Liver (tissue), 9 donors: ENCODE data around the gene KLC4. TPM values are rescaled to one million over a fixed set of nuclear protein-coding genes. Genes with fewer than 3 reads are reported as not detected.

ENCODE experiments used
- DNase-seq: peaks from one replicate; pipeline ENCODE4 v3.0.0-alpha.2; 2017; ENCODE audit warnings: low spot score
- H3K27ac ChIP-seq, 2 donors: one replicate each; pipeline ENCODE4 v1.7.0; 2013; ENCODE audit warnings: inconsistent platforms in 2 of 2, low read length in 2 of 2, control low read depth in 1 of 2, low read depth in 1 of 2, mild to moderate bottlenecking in 1 of 2
- H3K27me3 ChIP-seq, 4 donors: one replicate each; pipeline versions ENCODE4 v1.6.1 to v1.7.0; 2013; ENCODE audit warnings: low read length in 3 of 4, inconsistent platforms in 1 of 4, mild to moderate bottlenecking in 1 of 4, moderate library complexity in 1 of 4; ENCODE audit not compliant: control insufficient read depth in 4 of 4, insufficient read depth in 4 of 4
- H3K36me3 ChIP-seq, 4 donors: one replicate each; pipeline versions ENCODE4 v1.6.1 to v1.7.0; 2013; ENCODE audit warnings: low read length in 3 of 4, mild to moderate bottlenecking in 3 of 4, low read depth in 1 of 4, moderate library complexity in 1 of 4; ENCODE audit not compliant: control insufficient read depth in 4 of 4, insufficient read depth in 3 of 4
- H3K4me1 ChIP-seq, 4 donors: one replicate each; pipeline versions ENCODE4 v1.6.1 to v1.7.0; 2013; ENCODE audit warnings: low read length in 3 of 4, mild to moderate bottlenecking in 3 of 4, moderate library complexity in 1 of 4; ENCODE audit not compliant: control insufficient read depth in 4 of 4, insufficient read depth in 4 of 4
- H3K4me3 ChIP-seq, 3 donors: one replicate each; pipeline versions ENCODE4 v1.6.1 to v1.7.0; 2013; ENCODE audit warnings: low read length in 3 of 3, control low read depth in 1 of 3, low read depth in 1 of 3, mild to moderate bottlenecking in 1 of 3
- H3K9ac ChIP-seq, 2 donors: one replicate each; pipeline ENCODE4 v1.7.0; 2013; ENCODE audit warnings: low read length in 2 of 2, mild to moderate bottlenecking in 2 of 2, moderate library complexity in 2 of 2, control low read depth in 1 of 2, low read depth in 1 of 2
- H3K9me3 ChIP-seq, 4 donors: one replicate each; pipeline versions ENCODE4 v1.6.1 to v1.7.0; 2013; ENCODE audit warnings: low read length in 3 of 4; ENCODE audit not compliant: control insufficient read depth in 4 of 4
- ATF3 ChIP-seq: IDR thresholded peaks from 2 replicates; pipeline ENCODE4 v1.6.1; 2016; ENCODE audit warnings: antibody characterized with exemption
- EGR1 ChIP-seq, 2 donors: IDR thresholded peaks; 2 replicates each; pipeline ENCODE4 v1.6.1; 2016 to 2018; ENCODE audit warnings: antibody characterized with exemption in 2 of 2, low read depth in 2 of 2
- FOXA1 ChIP-seq: IDR thresholded peaks from 2 replicates; pipeline ENCODE4 v1.6.1; 2016; ENCODE audit warnings: antibody characterized with exemption
- FOXA2 ChIP-seq: IDR thresholded peaks from 2 replicates; pipeline ENCODE4 v1.6.1; 2016; ENCODE audit warnings: antibody characterized with exemption
- GABPA ChIP-seq, 2 donors: IDR thresholded peaks in 1 of 2; conservative IDR thresholded peaks in 1 of 2; 2 replicates each; pipeline ENCODE4 v1.6.1; 2016; ENCODE audit warnings: antibody characterized with exemption in 2 of 2, mild to moderate bottlenecking in 1 of 2, moderate library complexity in 1 of 2
- HNF4A ChIP-seq, 2 donors: conservative IDR thresholded peaks; 2 replicates each; pipeline ENCODE4 v1.6.1; 2016; ENCODE audit warnings: antibody characterized with exemption in 2 of 2, mild to moderate bottlenecking in 2 of 2
- HNF4G ChIP-seq: IDR thresholded peaks from 2 replicates; pipeline ENCODE4 v1.6.1; 2016; ENCODE audit warnings: antibody characterized with exemption
- JUND ChIP-seq, 2 donors: IDR thresholded peaks; 2 replicates each; pipeline ENCODE4 v1.6.1; 2016; ENCODE audit warnings: antibody characterized with exemption in 2 of 2
- MAX ChIP-seq: IDR thresholded peaks from 2 replicates; pipeline ENCODE4 v1.6.1; 2016; ENCODE audit warnings: antibody characterized with exemption
- NR2F2 ChIP-seq: IDR thresholded peaks from 2 replicates; pipeline ENCODE4 v1.6.1; 2016; ENCODE audit warnings: antibody characterized with exemption
- RAD21 ChIP-seq, 2 donors: IDR thresholded peaks; 2 replicates each; pipeline ENCODE4 v1.6.1; 2016; ENCODE audit warnings: antibody characterized with exemption in 2 of 2, mild to moderate bottlenecking in 2 of 2
- RXRA ChIP-seq, 2 donors: IDR thresholded peaks; 2 replicates each; pipeline ENCODE4 v1.6.1; 2017 to 2018; ENCODE audit warnings: antibody characterized with exemption in 2 of 2, mild to moderate bottlenecking in 1 of 2
- SP1 ChIP-seq: IDR thresholded peaks from 2 replicates; pipeline ENCODE4 v1.6.1; 2018; ENCODE audit warnings: antibody characterized with exemption, mild to moderate bottlenecking
- TAF1 ChIP-seq: conservative IDR thresholded peaks from 2 replicates; pipeline ENCODE4 v1.6.1; 2016; ENCODE audit warnings: antibody characterized with exemption, mild to moderate bottlenecking
- YY1 ChIP-seq: IDR thresholded peaks from 2 replicates; pipeline ENCODE4 v1.6.1; 2016; ENCODE audit warnings: antibody characterized with exemption, mild to moderate bottlenecking
- ZBTB33 ChIP-seq: IDR thresholded peaks from 2 replicates; pipeline ENCODE4 v1.6.1; 2016; ENCODE audit warnings: antibody characterized with exemption
- WGBS: extraction: QIAGEN DNeasy Blood & Tissue Kit; methylation state at CpG from one replicate; pipeline ENCODE4 v1.1.7; 2013; 5-methylcytosine and 5-hydroxymethylcytosine counted together
- polyA plus RNA-seq, 2 donors: library from polyadenylated mRNA; stranded (reverse) in 1 of 2; unstranded in 1 of 2; fragments of 200-250 nt in 1 of 2; fragments of >200 nt in 1 of 2; fragmentation: Nextera tagmentation in 1 of 2; extraction: Ambion mirVana in 1 of 2; gene quantifications; one replicate each; pipeline versions ENCODE4 v1.2.1 to v1.2.3, GENCODE V29; 2013 to 2015
- total RNA-seq, 2 donors: library from RNA; depleted of rRNA; stranded (reverse); fragments of >200 nt; gene quantifications; one replicate each; pipeline ENCODE4 v1.2.3, GENCODE V29; 2014
- TF ChIP-seq, protein P1 (sequence below): IDR thresholded peaks from 2 replicates; pipeline ENCODE4 v1.6.1; 2016; ENCODE audit warnings: antibody characterized with exemption, mild to moderate bottlenecking
- TF ChIP-seq, protein P2 (sequence below): fragments of 150-350 bp; IDR thresholded peaks from 2 replicates; pipeline ENCODE4 v1.5.1; 2017; ENCODE audit warnings: improper control_type of control experiment, low read depth, low read length; ENCODE audit not compliant: missing input control
- donor health status: healthy.
- donor health status: healthy.
- donor health status: healthy.
- donor health status: healthy.
- donor health status: healthy.

KLC4 gene
- total and polyA plus RNA-seq, 4 donors = 33.2 to 97.0 (median 45.9) TPM

DNA sequence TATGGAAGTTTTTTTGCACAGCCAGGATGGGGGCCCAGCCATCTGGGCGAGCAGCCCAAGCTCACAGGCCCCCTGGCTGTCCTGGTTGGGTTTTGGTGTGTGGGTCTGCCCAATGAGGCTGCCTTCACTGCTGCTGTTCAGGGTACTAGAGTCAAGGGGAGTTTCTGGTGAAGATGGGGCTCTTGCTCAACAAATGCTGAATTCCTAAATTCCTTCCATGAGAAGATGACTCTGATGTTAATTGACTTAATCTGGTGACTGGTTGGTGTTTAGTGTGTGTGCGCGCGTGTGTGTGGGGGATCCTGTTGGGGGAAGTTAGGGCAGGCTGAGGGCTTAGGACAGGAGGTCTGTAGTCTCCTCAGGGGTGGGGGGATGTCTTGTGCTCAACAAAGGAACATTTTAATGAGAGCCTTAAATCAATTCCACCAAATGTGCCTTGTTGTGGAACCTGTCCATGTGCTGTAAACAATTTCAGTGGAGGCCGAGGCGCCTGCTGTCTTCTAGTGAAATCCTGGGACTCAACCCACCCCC is 18.6 kb downstream of the KLC4 start:
- Histone ChIP-seq H3K9me3 (no peaks in the 10 kb centered on the region), H3K27me3 (no peaks in the 10 kb centered on the region), H3K36me3 (peaks cover under 1 to 15% (median 10%) of the 10 kb centered on the region in 4 donors), H3K9ac (no peak overlapping the region), H3K4me1 (peaks cover 4 to 16% (median 7%) of the 10 kb centered on the region in 4 donors), H3K4me3 (no peak overlapping the region), H3K27ac (no peak overlapping the region)
- TF ChIP-seq, protein P1, sequence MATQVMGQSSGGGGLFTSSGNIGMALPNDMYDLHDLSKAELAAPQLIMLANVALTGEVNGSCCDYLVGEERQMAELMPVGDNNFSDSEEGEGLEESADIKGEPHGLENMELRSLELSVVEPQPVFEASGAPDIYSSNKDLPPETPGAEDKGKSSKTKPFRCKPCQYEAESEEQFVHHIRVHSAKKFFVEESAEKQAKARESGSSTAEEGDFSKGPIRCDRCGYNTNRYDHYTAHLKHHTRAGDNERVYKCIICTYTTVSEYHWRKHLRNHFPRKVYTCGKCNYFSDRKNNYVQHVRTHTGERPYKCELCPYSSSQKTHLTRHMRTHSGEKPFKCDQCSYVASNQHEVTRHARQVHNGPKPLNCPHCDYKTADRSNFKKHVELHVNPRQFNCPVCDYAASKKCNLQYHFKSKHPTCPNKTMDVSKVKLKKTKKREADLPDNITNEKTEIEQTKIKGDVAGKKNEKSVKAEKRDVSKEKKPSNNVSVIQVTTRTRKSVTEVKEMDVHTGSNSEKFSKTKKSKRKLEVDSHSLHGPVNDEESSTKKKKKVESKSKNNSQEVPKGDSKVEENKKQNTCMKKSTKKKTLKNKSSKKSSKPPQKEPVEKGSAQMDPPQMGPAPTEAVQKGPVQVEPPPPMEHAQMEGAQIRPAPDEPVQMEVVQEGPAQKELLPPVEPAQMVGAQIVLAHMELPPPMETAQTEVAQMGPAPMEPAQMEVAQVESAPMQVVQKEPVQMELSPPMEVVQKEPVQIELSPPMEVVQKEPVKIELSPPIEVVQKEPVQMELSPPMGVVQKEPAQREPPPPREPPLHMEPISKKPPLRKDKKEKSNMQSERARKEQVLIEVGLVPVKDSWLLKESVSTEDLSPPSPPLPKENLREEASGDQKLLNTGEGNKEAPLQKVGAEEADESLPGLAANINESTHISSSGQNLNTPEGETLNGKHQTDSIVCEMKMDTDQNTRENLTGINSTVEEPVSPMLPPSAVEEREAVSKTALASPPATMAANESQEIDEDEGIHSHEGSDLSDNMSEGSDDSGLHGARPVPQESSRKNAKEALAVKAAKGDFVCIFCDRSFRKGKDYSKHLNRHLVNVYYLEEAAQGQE = no peak
- TF ChIP-seq RXRA (IDR thresholded peaks at IDR 0.05) (no peak), FOXA1 (no peak), NR2F2 (no peak), HNF4G (no peak), ZBTB33 (no peak), MAX (no peak), RAD21 (IDR thresholded peaks at IDR 0.05) (no peak), SP1 (no peak), GABPA (IDR thresholded peaks at IDR 0.05 in 1 of 2, conservative IDR thresholded peaks at IDR 0.05 in 1 of 2) (no peak), FOXA2 (no peak), JUND (IDR thresholded peaks at IDR 0.05) (no peak), TAF1 (no peak), EGR1 (IDR thresholded peaks at IDR 0.05; ENCODE audit: low read depth in 2 of 2) (no peak), YY1 (no peak), HNF4A (conservative IDR thresholded peaks at IDR 0.05) (no peak)
- TF ChIP-seq, protein P2, sequence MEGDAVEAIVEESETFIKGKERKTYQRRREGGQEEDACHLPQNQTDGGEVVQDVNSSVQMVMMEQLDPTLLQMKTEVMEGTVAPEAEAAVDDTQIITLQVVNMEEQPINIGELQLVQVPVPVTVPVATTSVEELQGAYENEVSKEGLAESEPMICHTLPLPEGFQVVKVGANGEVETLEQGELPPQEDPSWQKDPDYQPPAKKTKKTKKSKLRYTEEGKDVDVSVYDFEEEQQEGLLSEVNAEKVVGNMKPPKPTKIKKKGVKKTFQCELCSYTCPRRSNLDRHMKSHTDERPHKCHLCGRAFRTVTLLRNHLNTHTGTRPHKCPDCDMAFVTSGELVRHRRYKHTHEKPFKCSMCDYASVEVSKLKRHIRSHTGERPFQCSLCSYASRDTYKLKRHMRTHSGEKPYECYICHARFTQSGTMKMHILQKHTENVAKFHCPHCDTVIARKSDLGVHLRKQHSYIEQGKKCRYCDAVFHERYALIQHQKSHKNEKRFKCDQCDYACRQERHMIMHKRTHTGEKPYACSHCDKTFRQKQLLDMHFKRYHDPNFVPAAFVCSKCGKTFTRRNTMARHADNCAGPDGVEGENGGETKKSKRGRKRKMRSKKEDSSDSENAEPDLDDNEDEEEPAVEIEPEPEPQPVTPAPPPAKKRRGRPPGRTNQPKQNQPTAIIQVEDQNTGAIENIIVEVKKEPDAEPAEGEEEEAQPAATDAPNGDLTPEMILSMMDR = no peak
- DNase-seq = no peak
- WGBS = 94% methylated on average over 6 of the region's 6 CpGs

DNA sequence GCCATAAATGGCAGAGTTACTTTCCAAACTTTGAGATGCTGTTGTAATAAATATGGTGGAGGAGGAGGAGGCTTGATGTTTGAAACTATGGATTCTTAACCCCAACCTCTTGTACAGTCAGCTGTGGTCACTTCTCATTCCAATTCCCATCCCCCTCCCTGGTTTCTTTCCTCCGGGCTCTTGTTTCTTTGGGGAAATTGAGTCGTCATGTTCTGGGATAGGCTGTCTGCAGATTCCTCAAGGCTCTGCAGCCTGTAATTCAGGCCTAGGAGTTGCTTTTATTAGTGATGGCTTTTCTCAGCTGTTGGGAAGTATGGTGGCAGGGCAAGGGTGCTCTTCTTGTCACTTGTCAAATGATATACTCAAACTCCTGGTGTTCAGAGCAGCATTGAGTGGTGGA is 19.3 kb downstream of the KLC4 start:
- Histone ChIP-seq H3K9ac (no peak overlapping the region), H3K27ac (no peak overlapping the region), H3K9me3 (no peaks in the 10 kb centered on the region), H3K27me3 (no peaks in the 10 kb centered on the region), H3K4me3 (no peak overlapping the region), H3K4me1 (peaks cover 4 to 16% (median 7%) of the 10 kb centered on the region in 4 donors), H3K36me3 (peaks cover 0 to 11% (median 8%) of the 10 kb centered on the region in 4 donors)
- no peak for DNase-seq
- 95% methylated on average over 2 of the region's 2 CpGs for WGBS
- TF ChIP-seq RXRA (IDR thresholded peaks at IDR 0.05) (no peak), TAF1 (no peak), ATF3 (no peak), GABPA (IDR thresholded peaks at IDR 0.05 in 1 of 2, conservative IDR thresholded peaks at IDR 0.05 in 1 of 2) (no peak), JUND (IDR thresholded peaks at IDR 0.05) (no peak), FOXA2 (no peak)
- TF ChIP-seq, protein P1 = no peak
